Large intestine (tissue), 3 donors: Measurements from ENCODE around the gene SLC44A5. TPM values are rescaled to one million over a fixed set of nuclear protein-coding genes. Genes with fewer than 3 reads are reported as not detected.

Source experiments
- DNase-seq, 2 donors: peaks; one replicate each; pipeline versions ENCODE4 v3.0.0 to v3.0.0-alpha.2; 2013
- H3K27ac ChIP-seq: one replicate; pipeline ENCODE4 v1.5.1; 2013; ENCODE audit warnings: low read length
- H3K27me3 ChIP-seq: 2 replicates; pipeline ENCODE4 v1.6.1; 2013; ENCODE audit warnings: low read length; ENCODE audit not compliant: control insufficient read depth, insufficient read depth
- H3K36me3 ChIP-seq: 2 replicates; pipeline ENCODE4 v1.6.1; 2013; ENCODE audit warnings: low read length; ENCODE audit not compliant: control insufficient read depth, insufficient read depth
- H3K4me1 ChIP-seq: one replicate; pipeline ENCODE4 v1.6.1; 2013; ENCODE audit warnings: low read length; ENCODE audit not compliant: control insufficient read depth, insufficient read depth
- H3K4me3 ChIP-seq: one replicate; pipeline ENCODE4 v1.5.1; 2013; ENCODE audit warnings: low read length
- H3K9me3 ChIP-seq: one replicate; pipeline ENCODE4 v1.6.1; 2013; ENCODE audit warnings: mild to moderate bottlenecking, low read depth, low read length, moderate library complexity; ENCODE audit not compliant: control insufficient read depth
- WGBS: methylation state at CpG from one replicate; pipeline ENCODE4 v1.1.5; 2013; ENCODE audit warnings: low lambda C conversion rate; ENCODE audit not compliant: insufficient coverage; 5-methylcytosine and 5-hydroxymethylcytosine counted together
- polyA plus RNA-seq: library from polyadenylated mRNA; unstranded; fragments of 120-200 nt; gene quantifications from one replicate; pipeline ENCODE4 v1.2.1, GENCODE V29; 2013

Gene SLC44A5
- polyA plus RNA-seq, 1 donor = 3.7 TPM

DNA sequence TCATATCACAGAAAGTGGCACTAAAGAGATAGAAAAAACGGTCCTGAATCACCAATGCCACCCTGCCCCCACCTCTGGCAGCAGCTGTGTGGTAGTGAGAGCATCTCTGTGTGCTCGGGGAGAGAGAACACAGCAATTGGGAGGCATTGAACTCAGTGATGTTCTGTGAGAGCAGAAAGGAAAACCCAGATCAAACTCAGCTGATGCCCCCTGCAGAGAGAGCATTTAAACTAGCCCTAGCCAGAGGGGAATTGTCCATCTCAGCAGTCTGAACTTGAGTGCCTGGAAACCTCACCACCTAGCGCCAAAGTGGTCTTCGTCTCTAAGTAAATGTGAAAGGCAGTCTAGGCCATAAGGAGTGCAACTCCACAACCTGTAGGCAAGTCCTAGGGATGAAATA, 21.3 kb downstream of the SLC44A5 start:
- Histone ChIP-seq H3K27ac (no peak overlapping the region), H3K4me3 (no peak overlapping the region), H3K4me1 (no peaks in the 10 kb centered on the region), H3K36me3 (no peaks in the 10 kb centered on the region), H3K27me3 (no peaks in the 10 kb centered on the region), H3K9me3 (no peaks in the 10 kb centered on the region)
- no CpG with 5 or more reads among the region's 4 CpGs for WGBS
- no peak for DNase-seq

GRCh38 chr1:75588779-75589475, 22.0 kb downstream of the SLC44A5 start:
- Histone ChIP-seq H3K4me3 (no peak overlapping the region), H3K27ac (no peak overlapping the region), H3K36me3 (no peaks in the 10 kb centered on the region), H3K9me3 (no peaks in the 10 kb centered on the region), H3K4me1 (no peaks in the 10 kb centered on the region), H3K27me3 (no peaks in the 10 kb centered on the region)
- DNase-seq = peak in 1 of 2 donors; percentile 4
- WGBS = 33% methylated on average over 4 of the region's 4 CpGs

DNA sequence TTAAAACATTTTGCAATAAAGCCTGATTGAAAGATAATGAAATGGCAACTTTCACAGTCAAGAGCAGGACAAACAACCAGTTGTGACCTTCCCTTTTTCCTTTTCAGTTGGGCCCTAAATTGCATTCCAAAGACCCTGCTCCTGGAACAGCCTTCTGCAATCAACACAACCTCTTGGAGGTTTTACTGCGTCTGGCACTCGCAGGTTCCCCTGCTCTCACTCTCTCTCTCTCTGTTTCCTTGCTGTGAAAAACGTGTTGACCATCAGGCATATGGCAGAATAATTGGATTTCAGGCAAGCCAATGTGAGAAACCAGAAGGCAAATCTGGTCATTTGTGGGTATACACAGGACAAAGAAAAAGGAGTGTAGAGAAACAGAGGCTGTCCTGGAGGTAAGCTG, 23.2 kb downstream of the SLC44A5 start:
- Histone ChIP-seq H3K36me3 (no peaks in the 10 kb centered on the region), H3K4me3 (no peak overlapping the region), H3K27ac (no peak overlapping the region), H3K27me3 (no peaks in the 10 kb centered on the region), H3K4me1 (no peaks in the 10 kb centered on the region), H3K9me3 (no peaks in the 10 kb centered on the region)
- no peak for DNase-seq
- WGBS = 37% methylated on average over 2 of the region's 3 CpGs

- Histone ChIP-seq H3K4me1 (no peaks in the 10 kb centered on the region), H3K9me3 (no peaks in the 10 kb centered on the region), H3K27me3 (no peaks in the 10 kb centered on the region), H3K36me3 (no peaks in the 10 kb centered on the region), H3K4me3 (no peak overlapping the region), H3K27ac (no peak overlapping the region)
- no peak for DNase-seq
- WGBS = 67% methylated on average over 1 of the region's 2 CpGs
These were observed 27.6 kb downstream of the SLC44A5 start for GRCh38 chr1:75583282-75583681.

DNA sequence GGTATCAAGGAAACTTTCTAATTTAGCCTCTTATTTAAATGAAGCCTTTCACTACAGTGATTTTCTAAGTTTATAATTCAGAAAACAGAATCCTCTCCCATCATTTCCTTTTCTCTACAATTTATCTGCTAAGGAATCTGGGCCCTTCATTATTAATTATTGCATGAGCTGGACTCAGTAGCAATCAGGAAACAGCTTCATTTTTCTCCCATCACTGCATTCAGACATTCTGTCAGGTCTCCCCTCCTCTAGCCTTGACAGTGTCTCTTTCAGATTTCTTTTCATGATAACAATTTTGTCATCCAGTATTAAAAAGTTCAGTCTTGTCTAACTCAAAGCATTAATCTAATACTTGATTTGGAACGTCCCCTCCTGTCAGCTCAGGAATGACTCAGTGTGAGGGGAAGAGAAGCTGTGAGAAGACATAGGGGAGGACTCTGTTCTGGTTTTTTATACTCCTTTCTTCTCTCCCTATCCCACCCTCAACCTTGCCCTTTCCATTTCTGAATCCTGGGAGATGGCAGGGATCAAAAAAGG, 28.1 kb downstream of the SLC44A5 start:
- H3K4me3 ChIP-seq = no peak overlapping the region
- no peak overlapping the region for H3K27ac ChIP-seq
- no peaks in the 10 kb centered on the region for H3K4me1 ChIP-seq
- no peaks in the 10 kb centered on the region for H3K27me3 ChIP-seq
- no peaks in the 10 kb centered on the region for H3K9me3 ChIP-seq
- whole genome bisulfite sequencing = no CpG with 5 or more reads among the region's 1 CpG
- no peaks in the 10 kb centered on the region for H3K36me3 ChIP-seq
- no peak for DNase-seq

- no peak for DNase-seq
- H3K4me1 ChIP-seq = no peaks in the 10 kb centered on the region
- H3K4me3 ChIP-seq = no peak overlapping the region
- H3K36me3 ChIP-seq = no peaks in the 10 kb centered on the region
- no peak overlapping the region for H3K27ac ChIP-seq
- no peaks in the 10 kb centered on the region for H3K9me3 ChIP-seq
- WGBS = no CpG with 5 or more reads among the region's 2 CpGs
- H3K27me3 ChIP-seq = no peaks in the 10 kb centered on the region
These were observed 31.9 kb downstream of the SLC44A5 start for GRCh38 chr1:75579046-75579445.

- Histone ChIP-seq H3K27ac (no peak overlapping the region), H3K27me3 (no peaks in the 10 kb centered on the region), H3K36me3 (no peaks in the 10 kb centered on the region), H3K4me3 (no peak overlapping the region), H3K4me1 (no peaks in the 10 kb centered on the region), H3K9me3 (no peaks in the 10 kb centered on the region)
- no peak for DNase-seq
- 83% methylated on average over 3 of the region's 3 CpGs for WGBS
These were observed 35.1 kb downstream of the SLC44A5 start for GRCh38 chr1:75575837-75576236.

GRCh38 chr1:75567191-75567590, 43.7 kb downstream of the SLC44A5 start:
- Histone ChIP-seq H3K9me3 (no peaks in the 10 kb centered on the region), H3K27me3 (no peaks in the 10 kb centered on the region), H3K27ac (no peak overlapping the region), H3K4me1 (no peaks in the 10 kb centered on the region), H3K4me3 (no peak overlapping the region), H3K36me3 (no peaks in the 10 kb centered on the region)
- no CpG with 5 or more reads among the region's 1 CpG for WGBS
- no peak for DNase-seq

GRCh38 chr1:75559800-75560199, 51.1 kb downstream of the SLC44A5 start:
- Histone ChIP-seq H3K4me3 (no peak overlapping the region), H3K27ac (no peak overlapping the region), H3K36me3 (no peaks in the 10 kb centered on the region), H3K4me1 (no peaks in the 10 kb centered on the region), H3K9me3 (no peaks in the 10 kb centered on the region), H3K27me3 (no peaks in the 10 kb centered on the region)
- DNase-seq = no peak

GRCh38 chr1:75559136-75559535, 51.8 kb downstream of the SLC44A5 start:
- H3K4me3 ChIP-seq = no peak overlapping the region
- WGBS = no CpG with 5 or more reads among the region's 2 CpGs
- no peaks in the 10 kb centered on the region for H3K36me3 ChIP-seq
- no peaks in the 10 kb centered on the region for H3K9me3 ChIP-seq
- peak in 1 of 2 donors; percentile 19 for DNase-seq
- no peaks in the 10 kb centered on the region for H3K4me1 ChIP-seq
- H3K27ac ChIP-seq = no peak overlapping the region
- H3K27me3 ChIP-seq = no peaks in the 10 kb centered on the region

GRCh38 chr1:75554870-75555269, 56.0 kb downstream of the SLC44A5 start:
- Histone ChIP-seq H3K4me3 (no peak overlapping the region), H3K36me3 (no peaks in the 10 kb centered on the region), H3K27me3 (no peaks in the 10 kb centered on the region), H3K27ac (no peak overlapping the region), H3K4me1 (no peaks in the 10 kb centered on the region), H3K9me3 (no peaks in the 10 kb centered on the region)
- WGBS = 86% methylated on average over 1 of the region's 1 CpG
- no peak for DNase-seq
